GM23338 (cell line): ENCODE data around the gene FXYD5. TPM values are rescaled to one million over a fixed set of nuclear protein-coding genes. Genes with fewer than 3 reads are reported as not detected.

Experiments
- ATAC-seq: fragments of 200-7000 bp; cut with Tn5 transposase; 3 replicates; pipeline ENCODE4 v1.9.1; 2020
- DNase-seq: peaks from one replicate; pipeline ENCODE4 v3.0.0-alpha.2; 2015; ENCODE audit warnings: low spot score
- H2AFZ ChIP-seq: fragments of 200-600 bp; sonication (generic); 2 replicates; pipeline ENCODE4 v1.8.0; 2016; ENCODE audit warnings: antibody characterized with exemption, mild to moderate bottlenecking, moderate library complexity
- H3F3A ChIP-seq: fragments of 200-600 bp; sonication (generic); replicated peaks from 2 replicates; pipeline ENCODE4 v1.8.0; 2017; ENCODE audit warnings: antibody characterized with exemption, mixed run types, low read depth
- H3K27ac ChIP-seq: fragments of 200-600 bp; sonication (generic); 2 replicates; pipeline ENCODE4 v1.6.1; 2016; ENCODE audit warnings: low read depth
- H3K27me3 ChIP-seq: fragments of 200-600 bp; sonication (generic); 2 replicates; pipeline ENCODE4 v1.8.0; 2016; ENCODE audit warnings: mild to moderate bottlenecking, mixed run types, moderate library complexity; ENCODE audit not compliant: insufficient read depth
- H3K36me3 ChIP-seq: fragments of 200-600 bp; sonication (generic); 2 replicates; pipeline ENCODE4 v1.8.0; 2016; ENCODE audit warnings: mild to moderate bottlenecking; ENCODE audit not compliant: insufficient read depth
- H3K4me1 ChIP-seq: fragments of 200-600 bp; sonication (generic); 2 replicates; pipeline ENCODE4 v1.8.0; 2016; ENCODE audit warnings: mild to moderate bottlenecking, moderate library complexity; ENCODE audit not compliant: insufficient read depth
- H3K4me2 ChIP-seq: fragments of 200-600 bp; sonication (generic); 2 replicates; pipeline ENCODE4 v1.7.1; 2017; ENCODE audit warnings: mixed run types
- H3K4me3 ChIP-seq: fragments of 200-600 bp; sonication (generic); 2 replicates; pipeline ENCODE4 v1.6.1; 2016; ENCODE audit warnings: mixed run types
- H3K79me2 ChIP-seq: fragments of 200-600 bp; sonication (generic); replicated peaks from 2 replicates; pipeline ENCODE4 v1.8.0; 2017; ENCODE audit warnings: mild to moderate bottlenecking; ENCODE audit not compliant: insufficient read depth
- H3K9me2 ChIP-seq: fragments of 200-600 bp; sonication (generic); 2 replicates; pipeline ENCODE4 v1.8.0; 2017; ENCODE audit not compliant: insufficient read depth
- H4K20me1 ChIP-seq: fragments of 200-600 bp; sonication (generic); replicated peaks from 2 replicates; pipeline ENCODE4 v1.8.0; 2017; ENCODE audit warnings: mild to moderate bottlenecking; ENCODE audit not compliant: insufficient read depth
- H3K27ac Mint-ChIP-seq: 2 replicates; pipeline ENCODE4 v1.8.0; 2020; ENCODE audit warnings: inconsistent platforms, mild to moderate bottlenecking, moderate library complexity, mixed read lengths
- H3K27me3 Mint-ChIP-seq: 3 replicates; pipeline ENCODE4 v1.8.0; 2022; ENCODE audit warnings: low read depth, mild to moderate bottlenecking, moderate library complexity, mixed read lengths, inconsistent platforms; ENCODE audit not compliant: insufficient read depth, poor library complexity
- H3K36me3 Mint-ChIP-seq: 3 replicates; pipeline ENCODE4 v1.8.0; 2021; ENCODE audit warnings: low read depth, mild to moderate bottlenecking, inconsistent platforms, moderate library complexity, mixed read lengths
- H3K4me1 Mint-ChIP-seq: 3 replicates; pipeline ENCODE4 v1.8.0; 2020; ENCODE audit warnings: mild to moderate bottlenecking, inconsistent platforms, mixed read lengths
- H3K4me3 Mint-ChIP-seq: 3 replicates; pipeline ENCODE4 v1.8.0; 2021; ENCODE audit warnings: moderate library complexity, mild to moderate bottlenecking, inconsistent platforms, mixed read lengths
- H3K9me3 Mint-ChIP-seq: 3 replicates; pipeline ENCODE4 v1.8.0; 2020; ENCODE audit warnings: moderate library complexity, mild to moderate bottlenecking, inconsistent platforms, mixed read lengths
- CREB1 ChIP-seq: fragments of 250-450 bp; sonication (Bioruptor Pico); IDR thresholded peaks from 2 replicates; pipeline ENCODE4 v1.5.0; 2020; ENCODE audit warnings: low read depth, mild to moderate bottlenecking, moderate library complexity
- EZH2phosphoT487 ChIP-seq: fragments of 200-600 bp; sonication (generic); IDR thresholded peaks from one replicate; pipeline ENCODE4 v1.8.1; 2018; ENCODE audit warnings: antibody characterized with exemption; ENCODE audit not compliant: unreplicated experiment
- JUNB ChIP-seq: IDR thresholded peaks from one replicate; pipeline ENCODE4 v1.6.1; 2016; ENCODE audit warnings: antibody characterized with exemption; ENCODE audit not compliant: unreplicated experiment
- ZNF114 ChIP-seq: fragments of 250-450 bp; sonication (Bioruptor Pico); IDR thresholded peaks from 2 replicates; pipeline ENCODE4 v1.5.0; 2020; ENCODE audit warnings: mild to moderate bottlenecking, moderate library complexity
- ZNF331 ChIP-seq: fragments of 250-450 bp; sonication (Bioruptor Pico); IDR thresholded peaks from 2 replicates; pipeline ENCODE4 v1.5.0; 2020; ENCODE audit warnings: low read depth, mild to moderate bottlenecking, moderate library complexity
- polyA plus RNA-seq: library from polyadenylated mRNA; unstranded; fragments of >200 nt; fragmentation: Nextera tagmentation; extraction: Ambion mirVana; gene quantifications from 2 replicates; pipeline ENCODE4 v1.2.1, GENCODE V29; 2016
- total RNA-seq: library from RNA; depleted of rRNA; stranded (reverse); fragments of >200 nt; shearing (Covaris generic); gene quantifications from 2 replicates; pipeline ENCODE4 v1.2.3, GENCODE V29; 2014
- TF ChIP-seq, protein P1 (sequence below): fragments of 250-450 bp; sonication (Bioruptor Pico); IDR thresholded peaks from 2 replicates; pipeline ENCODE4 v1.5.0; 2020; ENCODE audit warnings: mild to moderate bottlenecking, moderate library complexity
- TF ChIP-seq, protein P2 (sequence below): IDR thresholded peaks from one replicate; pipeline ENCODE4 v1.6.1; 2018; ENCODE audit warnings: antibody characterized with exemption; ENCODE audit not compliant: unreplicated experiment

Gene FXYD5
- total and polyA plus RNA-seq, 2 experiments from 2014 or later = 97.7 to 233 TPM

DNA sequence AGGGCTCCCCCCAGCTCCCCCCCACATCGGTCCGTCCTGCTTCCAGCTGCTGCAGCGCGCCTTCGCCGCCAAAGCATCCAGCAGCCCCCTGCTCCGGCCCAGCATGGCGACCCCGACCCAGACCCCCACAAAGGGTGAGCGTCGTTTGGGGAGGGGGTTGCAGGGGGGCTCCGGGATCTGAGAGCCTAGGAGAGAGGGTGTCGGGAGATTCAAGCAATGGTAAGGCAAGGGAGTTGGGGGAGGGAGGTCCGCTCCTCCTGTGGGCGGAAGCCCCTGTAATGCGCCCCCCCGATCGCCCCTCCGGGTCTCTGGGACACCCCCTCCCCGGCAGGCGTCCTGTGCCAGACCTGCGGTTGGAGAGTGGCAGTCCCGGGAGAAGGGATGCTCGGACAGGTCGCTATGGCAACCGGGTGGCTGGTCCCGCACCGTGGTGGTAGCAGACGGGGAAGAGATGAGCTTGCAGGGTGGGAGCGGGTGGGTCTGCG is 11.3 kb upstream of the FXYD5 start, which contains the start of gene FXYD7:
Gene FXYD7 (plus strand): TSS at position 25 of the 485 bp plus-strand sequence. CDS start 79 bp downstream, at position 104.
- peaks cover 37% of the 10 kb centered on the region for H3K4me1 Mint-ChIP-seq
- Histone ChIP-seq H3K4me2 (peak within 1 kb of the TSS; percentile 99), H3K36me3 (no peaks in the 10 kb centered on the region), H4K20me1 (0 out of 2 replicates have a peak, but pooled peaks cover 4% of the 10 kb centered on the region), H3K9me2 (no peaks in the 10 kb centered on the region), H3K4me1 (peaks cover 30% of the 10 kb centered on the region), H3K4me3 (peak within 1 kb of the TSS; percentile 89), H3K27me3 (peaks cover 20% of the 10 kb centered on the region), H3F3A (peaks cover 7% of the 10 kb centered on the region; the same call in 1 of the 2 replicates), H3K27ac (peak within 1 kb of the TSS; percentile 83), H2AFZ (peak within 1 kb of the TSS; percentile 83), H3K79me2 (no peaks in the 10 kb centered on the region)
- no peaks in the 10 kb centered on the region; the same call in 1 of the 3 replicates for H3K9me3 Mint-ChIP-seq
- peaks cover 38% of the 10 kb centered on the region for H3K27me3 Mint-ChIP-seq
- TF ChIP-seq EZH2phosphoT487 (no peak), JUNB (no peak), ZNF331 (CRISPR knock-in tag) (no peak), ZNF114 (no peak), CREB1 (CRISPR knock-in tag) (no peak)
- TF ChIP-seq, protein P1, sequence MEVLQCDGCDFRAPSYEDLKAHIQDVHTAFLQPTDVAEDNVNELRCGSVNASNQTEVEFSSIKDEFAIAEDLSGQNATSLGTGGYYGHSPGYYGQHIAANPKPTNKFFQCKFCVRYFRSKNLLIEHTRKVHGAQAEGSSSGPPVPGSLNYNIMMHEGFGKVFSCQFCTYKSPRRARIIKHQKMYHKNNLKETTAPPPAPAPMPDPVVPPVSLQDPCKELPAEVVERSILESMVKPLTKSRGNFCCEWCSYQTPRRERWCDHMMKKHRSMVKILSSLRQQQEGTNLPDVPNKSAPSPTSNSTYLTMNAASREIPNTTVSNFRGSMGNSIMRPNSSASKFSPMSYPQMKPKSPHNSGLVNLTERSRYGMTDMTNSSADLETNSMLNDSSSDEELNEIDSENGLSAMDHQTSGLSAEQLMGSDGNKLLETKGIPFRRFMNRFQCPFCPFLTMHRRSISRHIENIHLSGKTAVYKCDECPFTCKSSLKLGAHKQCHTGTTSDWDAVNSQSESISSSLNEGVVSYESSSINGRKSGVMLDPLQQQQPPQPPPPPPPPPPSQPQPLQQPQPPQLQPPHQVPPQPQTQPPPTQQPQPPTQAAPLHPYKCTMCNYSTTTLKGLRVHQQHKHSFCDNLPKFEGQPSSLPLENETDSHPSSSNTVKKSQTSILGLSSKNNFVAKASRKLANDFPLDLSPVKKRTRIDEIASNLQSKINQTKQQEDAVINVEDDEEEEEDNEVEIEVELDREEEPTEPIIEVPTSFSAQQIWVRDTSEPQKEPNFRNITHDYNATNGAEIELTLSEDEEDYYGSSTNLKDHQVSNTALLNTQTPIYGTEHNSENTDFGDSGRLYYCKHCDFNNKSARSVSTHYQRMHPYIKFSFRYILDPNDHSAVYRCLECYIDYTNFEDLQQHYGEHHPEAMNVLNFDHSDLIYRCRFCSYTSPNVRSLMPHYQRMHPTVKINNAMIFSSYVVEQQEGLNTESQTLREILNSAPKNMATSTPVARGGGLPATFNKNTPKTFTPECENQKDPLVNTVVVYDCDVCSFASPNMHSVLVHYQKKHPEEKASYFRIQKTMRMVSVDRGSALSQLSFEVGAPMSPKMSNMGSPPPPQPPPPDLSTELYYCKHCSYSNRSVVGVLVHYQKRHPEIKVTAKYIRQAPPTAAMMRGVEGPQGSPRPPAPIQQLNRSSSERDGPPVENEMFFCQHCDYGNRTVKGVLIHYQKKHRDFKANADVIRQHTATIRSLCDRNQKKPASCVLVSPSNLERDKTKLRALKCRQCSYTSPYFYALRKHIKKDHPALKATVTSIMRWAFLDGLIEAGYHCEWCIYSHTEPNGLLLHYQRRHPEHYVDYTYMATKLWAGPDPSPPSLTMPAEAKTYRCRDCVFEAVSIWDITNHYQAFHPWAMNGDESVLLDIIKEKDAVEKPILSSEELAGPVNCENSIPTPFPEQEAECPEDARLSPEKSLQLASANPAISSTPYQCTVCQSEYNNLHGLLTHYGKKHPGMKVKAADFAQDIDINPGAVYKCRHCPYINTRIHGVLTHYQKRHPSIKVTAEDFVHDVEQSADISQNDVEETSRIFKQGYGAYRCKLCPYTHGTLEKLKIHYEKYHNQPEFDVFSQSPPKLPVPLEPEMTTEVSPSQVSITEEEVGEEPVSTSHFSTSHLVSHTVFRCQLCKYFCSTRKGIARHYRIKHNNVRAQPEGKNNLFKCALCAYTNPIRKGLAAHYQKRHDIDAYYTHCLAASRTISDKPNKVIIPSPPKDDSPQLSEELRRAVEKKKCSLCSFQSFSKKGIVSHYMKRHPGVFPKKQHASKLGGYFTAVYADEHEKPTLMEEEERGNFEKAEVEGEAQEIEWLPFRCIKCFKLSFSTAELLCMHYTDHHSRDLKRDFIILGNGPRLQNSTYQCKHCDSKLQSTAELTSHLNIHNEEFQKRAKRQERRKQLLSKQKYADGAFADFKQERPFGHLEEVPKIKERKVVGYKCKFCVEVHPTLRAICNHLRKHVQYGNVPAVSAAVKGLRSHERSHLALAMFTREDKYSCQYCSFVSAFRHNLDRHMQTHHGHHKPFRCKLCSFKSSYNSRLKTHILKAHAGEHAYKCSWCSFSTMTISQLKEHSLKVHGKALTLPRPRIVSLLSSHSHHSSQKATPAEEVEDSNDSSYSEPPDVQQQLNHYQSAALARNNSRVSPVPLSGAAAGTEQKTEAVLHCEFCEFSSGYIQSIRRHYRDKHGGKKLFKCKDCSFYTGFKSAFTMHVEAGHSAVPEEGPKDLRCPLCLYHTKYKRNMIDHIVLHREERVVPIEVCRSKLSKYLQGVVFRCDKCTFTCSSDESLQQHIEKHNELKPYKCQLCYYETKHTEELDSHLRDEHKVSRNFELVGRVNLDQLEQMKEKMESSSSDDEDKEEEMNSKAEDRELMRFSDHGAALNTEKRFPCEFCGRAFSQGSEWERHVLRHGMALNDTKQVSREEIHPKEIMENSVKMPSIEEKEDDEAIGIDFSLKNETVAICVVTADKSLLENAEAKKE = no peak
- TF ChIP-seq, protein P2, sequence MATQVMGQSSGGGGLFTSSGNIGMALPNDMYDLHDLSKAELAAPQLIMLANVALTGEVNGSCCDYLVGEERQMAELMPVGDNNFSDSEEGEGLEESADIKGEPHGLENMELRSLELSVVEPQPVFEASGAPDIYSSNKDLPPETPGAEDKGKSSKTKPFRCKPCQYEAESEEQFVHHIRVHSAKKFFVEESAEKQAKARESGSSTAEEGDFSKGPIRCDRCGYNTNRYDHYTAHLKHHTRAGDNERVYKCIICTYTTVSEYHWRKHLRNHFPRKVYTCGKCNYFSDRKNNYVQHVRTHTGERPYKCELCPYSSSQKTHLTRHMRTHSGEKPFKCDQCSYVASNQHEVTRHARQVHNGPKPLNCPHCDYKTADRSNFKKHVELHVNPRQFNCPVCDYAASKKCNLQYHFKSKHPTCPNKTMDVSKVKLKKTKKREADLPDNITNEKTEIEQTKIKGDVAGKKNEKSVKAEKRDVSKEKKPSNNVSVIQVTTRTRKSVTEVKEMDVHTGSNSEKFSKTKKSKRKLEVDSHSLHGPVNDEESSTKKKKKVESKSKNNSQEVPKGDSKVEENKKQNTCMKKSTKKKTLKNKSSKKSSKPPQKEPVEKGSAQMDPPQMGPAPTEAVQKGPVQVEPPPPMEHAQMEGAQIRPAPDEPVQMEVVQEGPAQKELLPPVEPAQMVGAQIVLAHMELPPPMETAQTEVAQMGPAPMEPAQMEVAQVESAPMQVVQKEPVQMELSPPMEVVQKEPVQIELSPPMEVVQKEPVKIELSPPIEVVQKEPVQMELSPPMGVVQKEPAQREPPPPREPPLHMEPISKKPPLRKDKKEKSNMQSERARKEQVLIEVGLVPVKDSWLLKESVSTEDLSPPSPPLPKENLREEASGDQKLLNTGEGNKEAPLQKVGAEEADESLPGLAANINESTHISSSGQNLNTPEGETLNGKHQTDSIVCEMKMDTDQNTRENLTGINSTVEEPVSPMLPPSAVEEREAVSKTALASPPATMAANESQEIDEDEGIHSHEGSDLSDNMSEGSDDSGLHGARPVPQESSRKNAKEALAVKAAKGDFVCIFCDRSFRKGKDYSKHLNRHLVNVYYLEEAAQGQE = no peak
- H3K4me3 Mint-ChIP-seq = peak within 1 kb of the TSS; percentile 76
- peak; percentile 2; the same call in 2 of the 3 replicates for ATAC-seq
- H3K36me3 Mint-ChIP-seq = 0 out of 3 replicates have a peak, but pooled peaks cover 3% of the 10 kb centered on the region
- peak; percentile 64 for DNase-seq
- H3K27ac Mint-ChIP-seq = no peak within 1 kb of the TSS
